NCI-H510A (cell line): ENCODE results near the gene DSCAM.

Source experiments
- DNase-seq: peaks from one replicate; lab custom pipeline; 2025; lab: John Stamatoyannopoulos, UW

Gene DSCAM

DNA sequence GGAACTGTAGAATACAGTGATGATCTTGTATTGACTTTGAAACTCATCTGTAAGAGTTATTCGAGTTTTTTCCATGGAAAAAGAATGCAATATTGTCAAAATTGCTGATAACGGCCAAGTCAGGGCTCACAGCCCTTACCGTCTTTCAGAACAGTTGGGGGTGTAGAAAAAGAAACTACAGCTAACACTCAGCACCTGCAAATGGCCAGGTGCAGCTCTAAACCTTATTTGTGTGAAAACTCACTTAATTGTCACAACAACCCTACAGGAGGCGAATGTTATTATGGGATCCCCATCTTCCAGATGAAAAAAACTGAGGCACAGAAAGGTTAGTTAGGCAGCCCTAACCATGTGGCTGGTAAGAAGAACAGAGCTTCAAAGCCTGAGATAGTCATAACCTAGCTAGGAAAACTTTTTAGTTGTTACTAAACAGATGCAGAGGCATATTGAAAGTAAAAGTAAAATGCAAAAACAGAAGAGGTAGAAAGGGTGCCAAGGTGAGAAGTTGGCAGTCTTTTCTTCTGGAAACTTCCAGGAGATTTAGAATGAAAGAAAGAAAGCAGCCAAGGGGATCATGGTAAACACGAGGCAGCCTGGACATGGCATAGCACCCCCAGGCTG lies 76.4 kb downstream of the DSCAM start:
- DNase-seq, result no peak

DNA sequence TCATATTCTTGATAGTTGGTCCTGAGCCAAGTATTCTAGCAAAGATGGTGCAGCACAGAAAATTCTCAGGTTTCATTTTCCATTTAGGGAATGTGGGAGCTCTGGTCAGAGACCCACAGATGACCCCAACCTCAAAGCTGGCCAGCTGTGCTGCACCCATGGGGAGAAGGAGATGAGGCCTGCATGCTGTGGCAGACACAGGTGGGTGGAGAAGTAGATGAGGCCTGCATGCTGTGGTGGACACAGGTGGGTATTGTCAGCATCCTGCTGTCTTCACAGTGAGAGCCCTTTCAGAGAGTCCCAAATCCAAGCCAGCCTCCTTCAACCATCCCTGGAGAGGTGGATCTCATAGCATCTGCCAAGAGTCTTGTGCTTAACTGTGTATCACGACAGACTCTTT lies 77.7 kb downstream of the DSCAM start:
- no peak for DNase-seq

- no peak for DNase-seq
Observed at GRCh38 chr21:40768056-40768455, 78.9 kb downstream of the DSCAM start.

- no peak for DNase-seq
Observed at GRCh38 chr21:40766381-40766780, 80.6 kb downstream of the DSCAM start.

- no peak for DNase-seq
Observed at GRCh38 chr21:40765811-40766210, 81.1 kb downstream of the DSCAM start.

DNA sequence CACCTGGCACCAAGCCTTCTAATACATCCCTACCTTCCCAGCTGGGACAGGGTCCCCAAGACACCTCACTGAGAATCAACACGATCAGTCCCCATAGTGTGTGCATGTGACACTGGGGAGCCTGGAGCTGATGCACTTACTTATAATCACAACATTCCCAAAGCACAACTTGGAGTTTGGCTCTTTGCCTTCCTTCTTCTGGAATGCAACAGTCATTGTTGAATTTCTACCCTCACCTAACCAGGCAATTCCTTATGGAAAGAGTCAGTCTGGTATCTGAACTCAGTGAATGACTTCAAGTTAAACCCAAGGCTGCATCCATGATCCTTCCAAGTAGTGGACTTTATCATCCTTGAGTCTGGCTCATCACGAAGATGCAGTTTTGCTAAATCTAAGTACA lies 86.1 kb downstream of the DSCAM start:
- no peak for DNase-seq

DNA sequence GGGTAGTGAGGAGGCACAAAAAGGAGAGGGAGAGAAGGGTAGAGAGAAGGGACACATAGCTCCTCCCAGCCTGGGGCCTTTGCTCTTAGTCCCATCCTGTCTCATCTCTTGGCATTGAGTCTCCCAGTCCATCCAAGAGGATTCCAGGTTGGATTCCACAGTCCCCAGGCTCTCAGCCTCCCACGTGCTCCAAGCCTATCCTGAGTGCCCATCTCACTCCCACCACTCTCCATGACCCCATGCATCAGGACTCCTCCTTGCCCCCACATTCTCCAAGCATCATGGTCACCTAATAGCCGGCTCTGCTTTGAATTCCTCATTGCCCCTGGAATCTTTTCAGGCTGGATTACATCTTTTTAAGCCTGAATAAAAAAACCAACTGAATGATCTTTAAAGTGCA lies 87.9 kb downstream of the DSCAM start:
- DNase-seq, result no peak

GRCh38 chr21:40757366-40757765 lies 89.6 kb downstream of the DSCAM start:
- no peak for DNase-seq

GRCh38 chr21:40754466-40754865 lies 92.5 kb downstream of the DSCAM start:
- DNase-seq, result no peak

DNA sequence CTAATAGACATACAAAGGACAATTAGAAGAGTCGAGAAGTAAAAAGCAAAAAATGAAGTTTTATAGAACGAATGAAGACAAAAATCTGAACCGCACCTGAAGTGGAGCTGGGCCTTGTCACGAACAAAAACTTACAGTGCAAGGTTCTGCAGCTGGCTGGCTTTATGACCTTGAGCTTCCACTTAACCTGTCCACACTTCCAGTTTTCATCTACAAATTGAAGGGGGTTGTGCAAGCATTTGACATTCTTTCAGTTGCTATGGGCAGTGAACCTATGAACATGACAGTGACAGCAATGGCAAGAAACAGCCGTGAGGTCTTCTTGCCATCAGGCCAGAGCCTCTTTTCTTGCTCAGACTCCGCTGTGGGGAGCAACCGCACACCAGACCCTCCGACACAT lies 93.2 kb downstream of the DSCAM start:
- no peak for DNase-seq

DNA sequence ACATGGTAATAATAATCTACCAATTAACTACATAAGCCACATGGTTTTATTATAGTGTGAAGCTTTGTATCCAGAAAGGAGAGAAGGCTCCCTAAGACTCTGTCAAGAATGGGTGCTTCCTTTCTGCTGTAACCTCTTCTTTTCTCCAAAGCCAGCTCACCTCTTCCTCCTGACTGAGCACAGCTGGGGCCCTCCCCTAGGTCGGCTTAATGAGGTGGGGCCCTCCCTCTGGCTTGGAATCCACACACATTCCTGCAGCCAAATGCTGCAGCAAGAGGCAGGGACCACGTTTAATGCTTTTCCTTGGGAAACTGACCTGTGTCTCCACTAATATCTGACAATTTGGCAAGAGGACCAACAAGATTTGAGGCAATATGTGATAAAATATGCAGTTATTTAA lies 94.8 kb downstream of the DSCAM start:
- no peak for DNase-seq

DNA sequence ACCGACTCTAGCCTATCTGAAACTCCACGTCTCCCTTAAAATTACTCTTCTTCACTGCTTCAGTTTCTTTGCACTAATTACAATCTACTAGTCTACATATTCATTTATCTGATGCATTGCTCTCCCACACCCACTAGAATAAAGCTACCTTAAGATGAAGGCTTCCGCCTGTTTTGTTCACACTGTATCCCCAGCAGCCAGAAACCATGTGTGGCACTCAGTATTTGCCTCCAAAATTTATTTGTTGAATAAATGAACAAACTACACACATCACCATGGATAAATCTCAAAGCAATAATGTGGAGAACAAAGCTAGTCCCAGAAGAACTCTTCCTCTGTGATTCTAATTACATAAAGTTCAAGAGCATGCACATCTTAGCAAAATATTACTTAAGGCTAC lies 95.7 kb downstream of the DSCAM start:
- no peak for DNase-seq

DNA sequence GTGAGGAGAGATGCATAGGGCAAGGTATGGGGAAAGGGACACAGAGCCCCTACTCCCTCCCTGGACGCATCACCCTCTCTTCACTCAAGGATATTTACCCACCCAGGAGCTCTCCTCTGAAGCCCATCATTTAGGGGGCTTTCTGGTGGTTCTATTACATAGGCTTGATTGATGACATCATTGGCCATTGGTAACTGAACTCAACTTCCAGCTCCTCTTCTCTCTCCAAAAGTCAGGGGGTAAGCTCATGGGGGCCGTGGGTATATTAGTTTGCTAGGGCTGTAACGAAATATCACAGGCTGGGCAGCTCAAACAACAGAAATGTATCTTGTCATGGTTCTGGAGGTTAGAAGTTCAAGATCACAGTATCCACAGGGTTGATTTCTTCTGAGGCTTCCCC lies 110.8 kb downstream of the DSCAM start:
- no peak for DNase-seq

DNA sequence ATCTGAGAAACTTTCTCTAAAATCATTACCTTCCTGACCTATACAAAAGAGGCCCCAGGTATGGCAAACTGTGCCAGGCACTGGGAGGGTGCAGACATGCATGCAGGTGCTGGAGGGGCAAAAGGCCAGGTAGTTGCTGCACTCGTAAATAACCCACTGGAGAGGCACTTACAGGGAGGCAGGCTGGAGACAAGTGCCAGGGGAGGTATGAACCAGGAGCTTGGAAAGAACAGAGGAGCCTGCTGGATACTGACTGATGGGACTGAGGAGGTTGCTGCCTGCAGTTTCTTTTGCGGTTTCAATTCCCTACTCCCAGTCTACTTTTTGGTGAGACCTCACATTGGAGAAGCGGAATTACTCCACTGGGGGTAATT lies 113.9 kb downstream of the DSCAM start:
- peak; percentile 42 for DNase-seq

DNA sequence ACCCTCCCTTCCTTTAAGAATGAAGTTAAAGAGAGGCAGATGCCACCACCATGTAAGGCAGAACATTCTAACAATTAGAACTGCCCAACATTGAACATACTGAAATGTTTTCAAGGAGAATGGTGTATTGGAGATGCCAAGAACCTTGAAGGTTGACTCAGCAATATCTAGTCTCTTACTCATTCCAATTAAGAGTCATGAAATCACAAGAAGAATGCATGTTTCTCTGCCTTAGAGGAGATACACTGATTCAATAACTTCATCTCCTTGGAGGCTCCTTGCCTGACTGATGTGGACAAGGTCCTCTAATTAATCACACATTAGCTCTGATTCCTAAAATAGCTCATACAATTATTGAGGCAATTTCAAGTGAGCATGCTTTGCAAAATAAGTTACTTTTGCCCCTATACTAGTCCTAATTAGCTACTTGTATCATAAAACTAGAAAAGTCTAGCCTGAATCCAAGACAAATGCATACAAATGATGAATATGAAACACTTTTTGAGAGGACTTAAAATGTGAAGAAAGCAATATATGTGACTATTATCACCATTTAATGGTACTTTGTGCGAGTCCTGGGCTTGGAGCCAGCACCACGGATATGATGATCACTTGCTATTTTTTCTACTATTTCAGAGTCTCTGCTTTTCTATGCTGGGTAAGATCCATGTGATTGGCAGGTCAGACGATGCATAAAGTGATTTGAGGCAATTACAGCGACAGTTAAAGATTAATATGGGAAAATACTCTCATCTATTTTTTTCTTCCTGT lies 114.5 kb downstream of the DSCAM start:
- no peak for DNase-seq

- no peak for DNase-seq
Observed at GRCh38 chr21:40731206-40731605, 115.8 kb downstream of the DSCAM start.

- no peak for DNase-seq
Observed at GRCh38 chr21:40730426-40730800, 116.5 kb downstream of the DSCAM start.

DNA sequence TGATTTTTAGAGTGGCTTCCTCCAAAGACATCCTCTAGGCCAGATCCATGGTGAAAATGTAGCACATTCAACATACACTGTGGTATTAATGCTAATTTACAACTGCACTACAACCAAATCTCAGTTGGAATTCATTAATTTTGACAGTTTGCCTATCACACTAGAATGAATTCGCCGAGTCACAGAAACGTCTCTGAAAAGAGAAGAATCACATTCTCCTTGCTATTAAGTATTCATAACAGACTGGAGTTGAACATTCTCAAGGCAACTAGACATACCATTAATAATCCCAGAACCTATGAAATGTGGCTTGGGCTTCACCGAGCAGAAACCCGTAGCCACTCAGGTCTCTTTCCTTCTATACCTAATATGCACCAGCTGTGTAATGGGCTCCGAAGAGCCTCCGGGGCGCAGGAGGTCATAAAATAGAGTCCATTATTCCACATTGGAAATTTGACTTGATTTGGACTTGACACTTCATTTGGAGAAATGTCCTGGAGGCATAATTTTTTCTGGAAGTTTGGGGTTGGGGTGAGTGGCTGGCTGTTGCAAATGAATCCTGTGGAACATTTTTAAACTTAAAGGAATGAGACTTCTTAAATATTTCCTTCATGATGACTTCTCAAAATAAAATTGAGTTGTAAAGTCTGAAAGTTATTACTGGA lies 117.1 kb downstream of the DSCAM start:
- no peak for DNase-seq

GRCh38 chr21:40723966-40724365 lies 123.0 kb downstream of the DSCAM start:
- no peak for DNase-seq

GRCh38 chr21:40723317-40723716 lies 123.6 kb downstream of the DSCAM start:
- no peak for DNase-seq

- DNase-seq, result no peak
Observed at GRCh38 chr21:40719615-40720014, 127.3 kb downstream of the DSCAM start.

DNA sequence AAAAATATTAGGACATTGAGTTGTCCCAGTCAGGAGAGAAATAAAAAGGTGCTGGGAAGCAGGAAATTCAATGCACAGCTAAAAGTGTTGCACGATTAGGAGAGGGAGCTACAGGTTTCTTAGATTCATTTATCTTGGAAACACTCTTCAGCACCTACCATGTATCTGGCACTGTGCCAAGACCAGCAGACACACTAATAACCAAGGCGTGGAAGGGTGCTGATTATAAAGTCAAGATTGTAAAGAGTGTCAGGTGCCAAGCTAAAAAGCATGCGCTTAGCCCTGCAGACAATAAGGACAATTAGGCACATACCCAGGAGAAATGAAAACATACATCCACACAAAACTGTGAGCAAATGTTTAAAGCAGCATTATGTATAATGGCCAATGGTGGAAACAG lies 129.9 kb downstream of the DSCAM start:
- DNase-seq, result no peak

GRCh38 chr21:40714536-40714935 lies 132.4 kb downstream of the DSCAM start:
- DNase-seq, result no peak
